Measurements from ENCODE around the gene CHGA. TPM values are rescaled to one million over a fixed set of nuclear protein-coding genes. Genes with fewer than 3 reads are reported as not detected.
A peak's percentile ranks its signal among the peaks of the same experiment; 100 is the strongest.

The CHGA gene
- total RNA-seq, 1 donor from 2014 or later = 5.4 TPM

DNA sequence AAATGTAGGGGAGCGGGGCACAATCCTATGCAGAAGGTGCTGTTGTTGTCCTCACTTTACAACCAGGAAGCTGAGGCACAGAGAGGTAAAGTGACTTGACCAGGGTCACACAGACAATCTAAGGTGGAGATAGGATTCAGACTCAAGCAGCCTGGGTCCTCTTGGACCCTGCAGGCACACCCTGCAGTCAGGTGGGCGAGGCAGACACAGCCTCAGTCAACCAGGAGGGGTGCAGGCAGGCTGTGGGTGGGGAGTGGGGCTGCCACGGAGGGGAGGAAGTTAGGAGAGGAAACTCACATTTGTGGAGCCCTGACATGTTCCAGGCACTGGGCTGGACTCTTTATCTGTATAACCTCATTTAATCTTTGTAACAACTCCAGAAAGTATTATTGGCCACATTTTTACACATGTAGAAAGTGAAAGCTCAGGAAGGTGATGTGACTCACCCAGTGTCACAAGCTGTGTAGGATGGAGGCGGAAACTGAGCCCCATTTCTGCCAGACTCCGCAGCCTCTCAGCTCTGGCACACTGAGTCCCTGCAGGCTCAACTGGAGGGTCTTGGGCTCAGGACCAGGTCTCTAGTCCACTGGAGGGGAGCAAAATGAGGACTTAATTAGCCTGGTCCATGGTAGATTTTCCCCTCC, 24.9 kb upstream of the CHGA start:
- no peaks in the 10 kb centered on the region for H3K27me3 ChIP-seq
- intact Hi-C loops (cut with DNase I) = no loop called here
- H3K4me3 ChIP-seq = no peak overlapping the region
- H3K9me3 ChIP-seq = no peaks in the 10 kb centered on the region
- TF ChIP-seq, protein P1, sequence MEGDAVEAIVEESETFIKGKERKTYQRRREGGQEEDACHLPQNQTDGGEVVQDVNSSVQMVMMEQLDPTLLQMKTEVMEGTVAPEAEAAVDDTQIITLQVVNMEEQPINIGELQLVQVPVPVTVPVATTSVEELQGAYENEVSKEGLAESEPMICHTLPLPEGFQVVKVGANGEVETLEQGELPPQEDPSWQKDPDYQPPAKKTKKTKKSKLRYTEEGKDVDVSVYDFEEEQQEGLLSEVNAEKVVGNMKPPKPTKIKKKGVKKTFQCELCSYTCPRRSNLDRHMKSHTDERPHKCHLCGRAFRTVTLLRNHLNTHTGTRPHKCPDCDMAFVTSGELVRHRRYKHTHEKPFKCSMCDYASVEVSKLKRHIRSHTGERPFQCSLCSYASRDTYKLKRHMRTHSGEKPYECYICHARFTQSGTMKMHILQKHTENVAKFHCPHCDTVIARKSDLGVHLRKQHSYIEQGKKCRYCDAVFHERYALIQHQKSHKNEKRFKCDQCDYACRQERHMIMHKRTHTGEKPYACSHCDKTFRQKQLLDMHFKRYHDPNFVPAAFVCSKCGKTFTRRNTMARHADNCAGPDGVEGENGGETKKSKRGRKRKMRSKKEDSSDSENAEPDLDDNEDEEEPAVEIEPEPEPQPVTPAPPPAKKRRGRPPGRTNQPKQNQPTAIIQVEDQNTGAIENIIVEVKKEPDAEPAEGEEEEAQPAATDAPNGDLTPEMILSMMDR (IDR thresholded peaks at IDR 0.05) = no peak
- TF ChIP-seq POLR2AphosphoS5 (IDR thresholded peaks at IDR 0.05; ENCODE audit: insufficient read depth in 1 of 2, low read depth in 1 of 2) (no peak), POLR2A (IDR thresholded peaks at IDR 0.05) (no peak)
- peak in 1 of 2 donors; percentile 79 for DNase-seq (ENCODE audit: extremely low spot score in 2 of 2)
- H3K4me1 ChIP-seq = no peaks in the 10 kb centered on the region
- no peak overlapping the region for H3K27ac ChIP-seq
- no peaks in the 10 kb centered on the region for H3K36me3 ChIP-seq

DNA sequence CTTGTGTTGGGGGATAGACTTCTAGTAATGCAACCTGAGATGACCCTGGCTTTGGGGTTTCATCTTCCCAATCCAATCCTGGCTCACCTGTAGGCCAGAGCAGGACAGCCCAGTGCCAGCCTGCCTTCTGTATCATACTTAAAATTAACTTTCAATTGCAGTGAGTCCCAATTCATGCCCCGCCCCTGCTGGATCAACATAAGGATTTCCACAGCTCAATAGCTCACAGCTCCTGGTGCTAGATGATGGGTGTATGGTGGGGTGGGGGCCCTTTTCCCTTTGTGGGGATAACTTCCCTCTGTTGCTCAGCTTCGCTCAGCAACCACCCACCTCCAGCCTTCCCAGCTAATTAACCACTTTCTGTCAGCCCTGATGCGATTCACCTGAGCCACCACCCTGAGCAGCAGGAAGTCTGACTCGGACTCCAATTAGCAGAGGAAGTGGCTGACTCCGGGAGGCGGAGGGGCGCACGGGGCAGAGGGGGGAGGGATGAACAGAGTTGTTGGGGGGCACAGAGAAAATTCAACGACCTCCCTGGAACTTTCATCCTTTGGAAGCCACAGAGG, 24.3 kb upstream of the CHGA start:
- H3K27ac ChIP-seq = no peak overlapping the region
- no peaks in the 10 kb centered on the region for H3K27me3 ChIP-seq
- TF ChIP-seq POLR2AphosphoS5 (IDR thresholded peaks at IDR 0.05; ENCODE audit: insufficient read depth in 1 of 2, low read depth in 1 of 2) (no peak), POLR2A (IDR thresholded peaks at IDR 0.05) (no peak)
- TF ChIP-seq, protein P1 (IDR thresholded peaks at IDR 0.05) = no peak
- H3K4me1 ChIP-seq = no peaks in the 10 kb centered on the region
- H3K9me3 ChIP-seq = no peaks in the 10 kb centered on the region
- H3K4me3 ChIP-seq = no peak overlapping the region
- intact Hi-C loops (cut with DNase I) = no loop called here
- no peaks in the 10 kb centered on the region for H3K36me3 ChIP-seq
- DNase-seq (ENCODE audit: extremely low spot score in 2 of 2) = no peak

DNA sequence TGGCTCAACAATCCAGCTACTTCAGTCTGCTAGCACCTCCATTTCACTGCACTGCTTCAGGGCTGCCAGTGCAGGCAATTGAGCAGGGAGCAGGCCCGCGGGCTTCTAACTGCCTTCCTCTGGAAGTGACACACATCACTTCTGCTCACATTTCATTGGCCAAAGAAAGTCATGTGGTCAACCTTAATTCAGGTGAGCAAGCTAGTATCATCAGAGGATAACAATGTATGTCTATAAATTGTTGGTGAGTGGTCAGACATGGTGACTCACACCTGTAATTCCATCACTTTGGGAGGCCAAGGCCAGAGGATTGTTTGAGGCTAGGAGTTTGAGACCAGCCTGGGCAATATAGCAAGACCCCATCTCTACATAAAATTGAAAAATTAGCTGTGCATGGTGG, 22.3 kb upstream of the CHGA start:
- Histone ChIP-seq H3K9me3 (no peaks in the 10 kb centered on the region), H3K4me1 (no peaks in the 10 kb centered on the region), H3K27ac (no peak overlapping the region), H3K36me3 (no peaks in the 10 kb centered on the region), H3K27me3 (no peaks in the 10 kb centered on the region), H3K4me3 (no peak overlapping the region)
- DNase-seq (ENCODE audit: extremely low spot score in 2 of 2) = no peak
- TF ChIP-seq POLR2AphosphoS5 (IDR thresholded peaks at IDR 0.05; ENCODE audit: insufficient read depth in 1 of 2, low read depth in 1 of 2) (no peak), POLR2A (IDR thresholded peaks at IDR 0.05) (no peak)
- TF ChIP-seq, protein P1 (IDR thresholded peaks at IDR 0.05) = no peak
- intact Hi-C loops (cut with DNase I) = no loop called here

DNA sequence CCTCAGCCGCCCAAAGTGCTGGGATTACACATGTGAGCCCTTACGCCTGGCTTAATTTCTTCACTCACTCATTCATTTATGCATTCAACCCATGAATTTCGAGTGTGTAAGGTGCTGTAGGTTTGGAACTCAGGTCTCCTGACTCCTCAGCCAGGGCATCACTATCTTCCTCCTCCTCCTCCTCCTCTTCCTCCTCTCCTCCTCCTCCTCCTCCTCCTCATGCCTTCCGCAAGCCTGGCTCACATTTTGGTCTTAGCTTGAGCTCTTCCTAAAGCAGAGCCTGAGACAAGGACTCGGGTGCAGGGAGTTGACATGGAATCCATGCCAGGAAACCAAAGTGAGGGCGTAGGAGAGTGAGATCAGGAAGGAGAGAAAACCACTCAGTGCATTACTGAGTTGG, 20.8 kb upstream of the CHGA start:
- TF ChIP-seq, protein P1 (IDR thresholded peaks at IDR 0.05) = no peak
- TF ChIP-seq POLR2AphosphoS5 (IDR thresholded peaks at IDR 0.05; ENCODE audit: insufficient read depth in 1 of 2, low read depth in 1 of 2) (no peak), POLR2A (IDR thresholded peaks at IDR 0.05) (no peak)
- H3K27me3 ChIP-seq = no peaks in the 10 kb centered on the region

DNA sequence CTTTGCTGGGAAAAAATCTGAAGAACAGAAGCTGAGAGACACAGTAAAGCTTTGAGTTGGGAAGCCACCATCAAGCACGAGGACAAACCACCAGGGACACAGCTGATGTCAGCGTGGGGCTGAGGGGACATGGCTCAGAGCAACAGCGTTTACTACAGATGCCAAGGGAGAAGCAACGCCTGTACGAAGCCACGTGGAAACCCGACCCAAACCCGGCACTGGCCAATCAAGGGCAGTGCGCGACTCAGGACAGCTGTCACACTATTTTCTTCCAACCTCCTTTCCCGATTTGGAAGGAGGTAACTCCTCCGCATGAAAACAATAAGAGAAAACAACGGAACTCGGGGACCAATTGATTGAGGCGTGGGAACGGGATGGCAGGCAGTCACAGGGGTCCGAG, 20.2 kb upstream of the CHGA start:
- TF ChIP-seq, protein P1 (IDR thresholded peaks at IDR 0.05) = no peak
- no peaks in the 10 kb centered on the region for H3K27me3 ChIP-seq
- no peak for DNase-seq (ENCODE audit: extremely low spot score in 2 of 2)
- no peaks in the 10 kb centered on the region for H3K36me3 ChIP-seq
- intact Hi-C loops (cut with DNase I) = no loop called here
- H3K27ac ChIP-seq = no peak overlapping the region
- no peak overlapping the region for H3K4me3 ChIP-seq
- H3K4me1 ChIP-seq = no peaks in the 10 kb centered on the region
- H3K9me3 ChIP-seq = no peaks in the 10 kb centered on the region

More for the DNA sequence above, 20.8 kb upstream of the CHGA start:
- no peaks in the 10 kb centered on the region for H3K4me1 ChIP-seq
- intact Hi-C loops (cut with DNase I) = no loop called here
- H3K9me3 ChIP-seq = no peaks in the 10 kb centered on the region
- no peaks in the 10 kb centered on the region for H3K36me3 ChIP-seq
- no peak for DNase-seq (ENCODE audit: extremely low spot score in 2 of 2)
- H3K27ac ChIP-seq = no peak overlapping the region
- H3K4me3 ChIP-seq = no peak overlapping the region
